HG02610 (cell line): Measurements from ENCODE around the gene ARHGAP18.

Source experiments
- ATAC-seq: cut with Tn5 transposase; IDR thresholded peaks from one replicate; pipeline ENCODE4 v1.9.1; 2021; ENCODE audit warnings: mild to moderate bottlenecking, moderate library complexity; ENCODE audit not compliant: unreplicated experiment

The ARHGAP18 gene

GRCh38 chr6:129623008-129623732 lies 86.8 kb downstream of the ARHGAP18 start:
- ATAC-seq: peak; percentile 84

DNA sequence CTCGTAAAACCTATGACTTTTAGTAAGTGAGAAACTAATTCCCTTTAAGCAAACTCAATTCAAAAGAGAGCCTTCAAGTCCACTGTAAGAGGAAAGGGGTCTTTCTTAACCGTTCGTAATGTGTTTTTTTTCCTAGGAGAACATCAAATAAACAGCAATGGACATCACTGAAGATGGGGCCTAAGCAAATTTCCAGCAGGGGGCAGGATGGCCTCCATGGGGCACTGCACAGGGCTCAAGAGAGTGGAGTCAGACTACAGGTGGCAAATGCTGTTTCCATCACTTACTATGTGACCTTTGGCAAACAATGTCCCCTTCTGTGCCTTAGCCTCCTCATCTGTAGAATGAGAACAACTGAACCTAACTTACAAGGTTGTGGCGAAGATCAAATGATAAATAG lies 88.7 kb downstream of the ARHGAP18 start:
- ATAC-seq: no peak

GRCh38 chr6:129620234-129620610 lies 89.8 kb downstream of the ARHGAP18 start:
- ATAC-seq: no peak

- ATAC-seq: no peak
These were observed 90.3 kb downstream of the ARHGAP18 start for GRCh38 chr6:129619579-129620233.

- ATAC-seq: no peak
These were observed 92.0 kb downstream of the ARHGAP18 start for GRCh38 chr6:129617986-129618385.

DNA sequence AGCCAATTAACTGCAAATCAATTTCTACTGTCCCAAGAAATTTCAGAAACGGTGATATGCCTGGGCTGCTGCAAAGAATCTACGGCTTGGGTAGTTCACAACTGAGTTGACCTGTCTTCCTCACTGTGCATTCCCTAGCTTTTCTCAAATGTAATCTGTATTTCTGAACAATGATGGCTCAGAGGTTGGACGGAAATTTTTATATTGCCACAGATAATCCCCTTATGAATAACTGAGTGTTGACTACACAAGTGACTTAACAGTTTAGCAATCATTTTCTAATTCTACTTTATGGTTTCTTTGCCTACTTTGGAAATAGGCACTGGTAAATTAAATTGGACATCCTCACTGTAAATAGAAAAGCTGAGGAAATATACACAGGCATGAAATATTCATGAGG lies 94.5 kb downstream of the ARHGAP18 start:
- ATAC-seq: no peak

- ATAC-seq: no peak
These were observed 95.0 kb downstream of the ARHGAP18 start for GRCh38 chr6:129615020-129615419.

DNA sequence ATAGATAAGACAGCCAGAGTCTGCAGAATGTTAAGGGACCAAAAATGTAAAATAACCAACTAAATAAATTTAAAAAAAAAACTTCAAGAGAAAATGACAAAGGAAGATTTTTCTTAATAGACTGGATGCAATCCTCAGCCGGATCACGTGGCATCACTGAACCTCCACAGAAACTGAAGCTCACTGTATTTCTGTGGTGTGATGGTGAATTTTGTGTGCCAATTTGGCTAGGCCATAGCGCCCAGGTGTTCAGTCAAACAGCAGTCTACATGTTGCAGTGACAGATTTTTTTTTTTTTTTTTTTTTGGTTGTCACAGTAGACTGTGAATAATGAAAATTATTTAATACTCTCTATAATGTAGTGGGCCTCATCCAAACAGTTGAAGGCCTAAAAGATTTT lies 95.5 kb downstream of the ARHGAP18 start:
- ATAC-seq: no peak

- ATAC-seq: no peak
These were observed 97.5 kb downstream of the ARHGAP18 start for GRCh38 chr6:129612440-129612839.

GRCh38 chr6:129609635-129610034 lies 100.3 kb downstream of the ARHGAP18 start:
- no peak for ATAC-seq

DNA sequence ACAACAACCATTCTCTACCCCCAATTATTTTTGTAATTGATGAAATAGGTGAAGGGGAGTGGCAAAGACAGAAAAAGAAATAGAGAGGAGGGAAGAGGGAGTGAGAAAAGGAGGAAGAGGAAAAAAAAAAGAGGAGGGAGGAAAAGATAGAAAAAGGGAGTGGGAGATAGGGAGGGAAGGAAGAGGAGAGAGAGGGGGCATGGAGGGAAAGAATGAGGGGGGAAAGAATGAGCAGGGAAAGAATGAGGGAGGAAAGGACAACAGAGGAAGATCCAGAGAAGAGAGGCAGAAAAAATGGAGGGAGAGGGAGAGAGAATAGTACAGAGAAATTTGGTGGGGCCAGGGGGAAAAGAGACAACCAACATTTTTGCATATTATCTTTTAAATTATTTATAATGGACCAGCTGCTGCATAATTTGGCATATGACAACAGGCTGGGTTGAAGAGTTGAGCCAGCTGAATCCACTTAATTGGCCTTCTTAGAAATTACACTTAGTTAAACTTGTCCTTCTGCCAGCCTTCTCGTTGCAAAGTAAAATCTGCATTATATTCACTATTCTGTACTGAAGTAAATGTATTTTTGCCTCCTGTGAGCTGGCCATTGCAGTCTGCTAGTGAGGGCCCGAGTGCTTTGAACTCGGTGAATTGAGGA lies 101.0 kb downstream of the ARHGAP18 start:
- ATAC-seq: no peak

DNA sequence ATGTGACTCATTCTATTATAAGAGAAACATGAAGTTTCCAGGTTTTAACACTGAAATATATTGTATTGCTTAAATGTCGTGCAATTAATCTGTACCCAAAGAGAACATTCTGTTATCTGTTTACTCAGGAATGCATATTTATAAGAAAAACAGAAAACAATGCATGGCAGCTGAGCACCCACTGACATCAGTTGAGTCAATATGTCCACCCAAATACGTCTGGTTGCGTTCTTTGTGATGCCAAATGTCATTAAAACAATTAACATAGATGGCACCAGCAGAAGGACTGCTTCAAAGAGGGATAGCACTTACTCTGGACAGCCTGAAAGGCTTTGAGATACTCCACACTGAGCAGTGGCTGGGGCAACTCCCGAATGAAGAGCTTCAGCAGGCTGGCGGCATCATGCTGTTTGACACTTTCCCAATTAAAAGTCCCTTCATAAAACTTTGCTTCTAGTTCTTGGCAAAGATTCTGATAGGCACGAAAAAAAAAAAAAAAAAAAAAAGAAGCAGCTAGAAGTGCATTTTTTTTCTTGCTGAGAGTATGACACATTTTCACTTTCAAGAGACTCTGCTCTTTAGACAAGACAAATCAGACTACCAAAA lies 102.3 kb downstream of the ARHGAP18 start:
- ATAC-seq: no peak

DNA sequence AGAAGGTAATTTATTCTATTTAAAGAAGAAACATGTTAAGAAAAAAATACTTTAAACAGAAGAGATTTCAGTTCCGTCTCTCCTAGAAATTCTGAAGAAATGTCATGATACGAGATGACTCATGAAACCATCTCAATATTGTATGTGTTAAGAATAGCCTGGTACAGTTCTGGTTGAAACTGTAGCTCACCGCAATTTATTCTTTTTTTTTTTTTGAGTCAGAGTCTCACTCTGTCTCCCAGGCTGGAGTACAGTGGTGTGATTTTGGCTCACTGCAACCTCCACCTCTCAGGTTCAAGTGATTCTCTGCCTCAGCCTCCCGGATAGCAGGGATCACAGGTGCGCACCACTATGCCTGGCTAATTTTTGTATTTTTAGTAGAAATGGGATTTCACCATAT lies 103.3 kb downstream of the ARHGAP18 start:
- peak; percentile 88 for ATAC-seq

DNA sequence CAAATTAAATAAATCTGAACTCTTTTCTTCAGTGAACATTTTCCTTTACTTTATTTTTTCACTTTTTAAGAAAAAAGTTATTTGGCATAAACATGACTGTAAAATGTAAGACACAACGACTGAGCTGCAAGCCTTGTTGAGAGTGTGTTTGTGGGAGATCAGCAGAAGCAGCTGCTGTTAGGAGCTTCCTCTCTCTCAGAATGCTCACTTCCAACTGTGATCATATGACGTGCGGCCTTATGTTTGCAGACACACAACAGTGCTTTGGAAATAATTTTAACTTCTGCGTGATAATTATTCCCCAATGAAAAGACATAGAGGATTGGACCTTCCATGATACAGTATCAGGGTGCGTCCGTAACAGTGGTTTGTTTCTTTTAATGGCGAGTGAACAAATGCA lies 104.0 kb downstream of the ARHGAP18 start:
- ATAC-seq: no peak

DNA sequence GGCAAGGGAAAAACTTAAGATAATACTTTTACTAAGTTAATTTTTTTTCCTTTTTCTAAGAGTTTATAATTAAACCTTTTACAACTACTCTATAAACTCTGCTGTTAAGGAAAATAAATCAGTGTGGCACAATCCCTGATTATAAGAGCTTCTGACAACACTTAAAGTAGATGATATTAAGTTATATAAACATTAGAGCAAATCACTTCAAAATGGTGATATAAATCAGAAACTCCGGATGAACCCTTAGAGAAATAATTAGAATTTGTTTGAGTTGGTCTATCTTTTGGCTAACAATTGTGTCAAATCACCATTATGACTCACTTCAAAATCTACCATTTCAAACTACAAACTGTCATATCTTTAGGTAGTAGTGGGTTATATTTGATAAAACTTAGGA lies 104.9 kb downstream of the ARHGAP18 start:
- no peak for ATAC-seq

DNA sequence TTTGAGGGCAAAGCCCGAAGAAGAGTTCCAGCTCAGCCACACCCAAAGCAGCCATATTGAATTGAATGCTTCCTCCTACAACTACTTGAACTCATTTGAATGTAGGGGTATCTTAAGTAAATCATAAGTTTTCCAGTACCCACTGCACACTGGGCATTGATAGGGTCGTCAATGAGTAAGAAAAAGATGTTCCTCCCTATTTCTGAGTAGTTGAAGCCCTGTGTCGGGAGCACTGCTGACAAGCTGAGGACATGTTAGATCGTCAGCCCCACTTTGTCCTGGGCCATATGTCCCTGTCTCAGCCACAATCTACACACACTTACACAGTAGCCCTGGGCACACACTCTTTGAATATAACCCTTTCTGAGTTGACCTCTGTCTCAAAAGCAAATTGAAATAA lies 105.7 kb downstream of the ARHGAP18 start:
- no peak for ATAC-seq

- no peak for ATAC-seq
These were observed 106.2 kb downstream of the ARHGAP18 start for GRCh38 chr6:129603741-129604140.

- ATAC-seq: no peak
These were observed 108.7 kb downstream of the ARHGAP18 start for GRCh38 chr6:129601323-129601722.

DNA sequence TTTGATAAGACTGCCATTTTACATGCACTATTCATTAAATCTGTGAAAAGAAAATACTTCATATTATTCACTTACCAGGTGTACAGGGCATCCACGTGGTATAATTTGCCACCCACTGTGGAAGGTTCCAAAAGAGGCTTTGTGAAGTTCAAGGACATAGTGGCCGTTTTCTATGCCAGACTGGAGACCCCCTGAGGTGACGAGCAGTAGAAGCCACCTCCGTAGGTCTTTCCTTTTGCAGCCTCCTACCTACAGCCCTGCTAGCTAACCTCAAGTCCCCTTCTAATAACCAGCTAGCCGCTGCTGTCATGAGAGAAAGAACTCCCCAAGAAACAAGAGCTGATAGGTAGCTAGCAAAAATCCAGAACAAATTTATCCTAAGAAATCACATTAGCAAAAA lies 110.5 kb downstream of the ARHGAP18 start:
- ATAC-seq: no peak

DNA sequence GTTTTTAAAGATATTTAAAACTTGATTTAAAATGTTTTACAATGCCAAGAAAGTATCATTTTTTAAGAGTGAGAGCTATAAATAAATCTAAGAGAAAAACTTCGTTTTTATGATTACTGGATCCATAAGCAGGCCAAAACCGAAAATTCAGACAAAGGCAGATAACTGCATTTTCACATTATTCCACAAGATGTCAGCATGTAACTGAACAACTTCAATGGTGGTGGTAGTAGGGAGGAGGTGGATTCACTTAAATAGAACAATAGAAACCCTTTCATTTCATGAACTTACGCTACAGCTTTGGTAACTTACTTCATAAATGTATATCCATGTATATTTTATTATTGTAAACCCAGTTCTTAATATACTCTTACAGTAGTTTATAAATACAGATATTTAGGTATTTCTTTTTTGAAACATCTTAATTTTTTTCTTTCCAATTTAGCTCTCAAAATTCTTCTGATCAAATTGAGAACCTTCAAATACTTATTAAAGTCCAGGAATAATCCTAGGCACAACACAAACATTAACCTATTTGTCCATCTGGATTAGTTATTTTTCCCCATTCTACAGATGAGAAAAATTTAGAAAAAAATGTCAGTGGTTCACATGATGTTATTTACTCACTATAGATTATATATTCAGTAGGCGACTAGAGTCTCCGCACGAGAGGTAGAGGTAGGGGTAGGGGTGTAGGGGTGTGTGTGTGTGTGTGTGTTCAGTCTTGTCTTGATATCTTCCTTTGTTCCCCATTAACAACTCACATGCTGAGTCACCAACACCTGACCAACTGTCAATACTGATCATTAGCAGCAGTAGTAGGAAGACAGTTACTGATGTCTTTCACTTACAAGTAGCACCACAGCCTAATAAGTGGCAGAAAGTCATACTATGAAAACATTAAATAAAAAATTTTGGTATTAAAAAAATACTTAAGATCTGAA lies 111.5 kb downstream of the ARHGAP18 start:
- ATAC-seq: peak; percentile 60
